Loucy (cell line): ENCODE measurements around the gene HMCN1.
A peak's percentile ranks its signal among the peaks of the same experiment; 100 is the strongest.

Experiments used
- H2AFZ ChIP-seq: fragments of 200-600 bp; sonication (generic); 2 replicates; pipeline ENCODE4 v1.6.0; 2016; ENCODE audit warnings: antibody characterized with exemption, mild to moderate bottlenecking, low read length, moderate library complexity
- H3F3A ChIP-seq: fragments of 200-600 bp; 2 replicates; pipeline ENCODE4 v1.6.0; 2016; ENCODE audit warnings: antibody characterized with exemption, low read depth, mild to moderate bottlenecking
- H3K27me3 ChIP-seq: fragments of 200-600 bp; sonication (generic); 2 replicates; pipeline ENCODE4 v1.6.1; 2014; ENCODE audit warnings: low read length, mild to moderate bottlenecking; ENCODE audit not compliant: insufficient read depth, poor library complexity, severe bottlenecking
- H3K36me3 ChIP-seq: fragments of 200-600 bp; sonication (generic); 2 replicates; pipeline ENCODE4 v1.6.1; 2016; ENCODE audit warnings: low read length; ENCODE audit not compliant: insufficient read depth
- H3K4me1 ChIP-seq: fragments of 200-600 bp; sonication (generic); 2 replicates; pipeline ENCODE4 v1.5.1; 2014; ENCODE audit warnings: low read length, mild to moderate bottlenecking; ENCODE audit not compliant: insufficient read depth, poor library complexity, severe bottlenecking
- H3K4me2 ChIP-seq: fragments of 200-600 bp; sonication (generic); 2 replicates; pipeline ENCODE4 v1.6.0; 2014; ENCODE audit warnings: antibody characterized with exemption, low read length, low read depth, mild to moderate bottlenecking; ENCODE audit not compliant: poor library complexity, severe bottlenecking
- H3K4me3 ChIP-seq: fragments of 200-600 bp; sonication (generic); 2 replicates; pipeline ENCODE4 v1.5.1; 2014; ENCODE audit warnings: low read length, mild to moderate bottlenecking, mixed read lengths; ENCODE audit not compliant: poor library complexity, severe bottlenecking
- H3K79me2 ChIP-seq: fragments of 200-600 bp; sonication (generic); 2 replicates; pipeline ENCODE4 v1.6.1; 2014; ENCODE audit warnings: low read length; ENCODE audit not compliant: insufficient read depth
- H3K9ac ChIP-seq: fragments of 200-600 bp; sonication (generic); 2 replicates; pipeline ENCODE4 v1.6.0; 2014; ENCODE audit warnings: mild to moderate bottlenecking, low read depth, low read length, moderate library complexity; ENCODE audit not compliant: poor library complexity, severe bottlenecking
- H3K9me2 ChIP-seq: fragments of 200-600 bp; sonication (generic); replicated peaks from 2 replicates; pipeline ENCODE4 v1.6.1; 2016; ENCODE audit warnings: low read depth, low read length, mixed read lengths
- H3K9me3 ChIP-seq: fragments of 200-600 bp; sonication (generic); 2 replicates; pipeline ENCODE4 v1.6.1; 2014; ENCODE audit warnings: mild to moderate bottlenecking, antibody characterized with exemption, low read length, low read depth; ENCODE audit not compliant: insufficient read depth
- H4K20me1 ChIP-seq: fragments of 200-600 bp; sonication (generic); 2 replicates; pipeline ENCODE4 v1.6.0; 2014; ENCODE audit warnings: antibody characterized with exemption, low read length, mild to moderate bottlenecking; ENCODE audit not compliant: insufficient read depth, poor library complexity, severe bottlenecking
- EZH2phosphoT487 ChIP-seq: fragments of 200-600 bp; IDR thresholded peaks from 2 replicates; pipeline ENCODE4 v1.6.1; 2018; ENCODE audit warnings: antibody characterized with exemption, mild to moderate bottlenecking, moderate library complexity, borderline replicate concordance
- TF ChIP-seq, protein P1 (sequence below): fragments of 200-600 bp; sonication (generic); conservative IDR thresholded peaks from 2 replicates; pipeline ENCODE4 v1.5.1; 2014; ENCODE audit warnings: mild to moderate bottlenecking, antibody characterized with exemption, low read length

HMCN1 gene

DNA sequence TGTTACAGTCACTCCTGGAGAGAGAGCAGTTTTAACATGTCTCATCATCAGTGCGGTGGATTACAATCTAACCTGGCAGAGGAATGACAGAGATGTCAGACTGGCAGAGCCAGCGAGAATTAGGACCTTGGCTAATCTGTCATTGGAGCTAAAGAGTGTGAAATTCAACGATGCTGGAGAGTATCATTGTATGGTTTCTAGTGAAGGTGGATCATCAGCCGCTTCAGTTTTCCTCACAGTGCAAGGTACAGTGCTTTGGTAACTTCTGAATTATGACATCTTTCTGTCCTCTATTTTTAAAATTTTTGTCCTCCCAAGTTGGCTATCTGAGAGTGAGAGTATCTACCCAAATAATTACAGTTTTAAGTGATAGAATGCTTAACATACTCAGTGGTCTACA is 199.4 kb downstream of the HMCN1 start:
- TF ChIP-seq, protein P1, sequence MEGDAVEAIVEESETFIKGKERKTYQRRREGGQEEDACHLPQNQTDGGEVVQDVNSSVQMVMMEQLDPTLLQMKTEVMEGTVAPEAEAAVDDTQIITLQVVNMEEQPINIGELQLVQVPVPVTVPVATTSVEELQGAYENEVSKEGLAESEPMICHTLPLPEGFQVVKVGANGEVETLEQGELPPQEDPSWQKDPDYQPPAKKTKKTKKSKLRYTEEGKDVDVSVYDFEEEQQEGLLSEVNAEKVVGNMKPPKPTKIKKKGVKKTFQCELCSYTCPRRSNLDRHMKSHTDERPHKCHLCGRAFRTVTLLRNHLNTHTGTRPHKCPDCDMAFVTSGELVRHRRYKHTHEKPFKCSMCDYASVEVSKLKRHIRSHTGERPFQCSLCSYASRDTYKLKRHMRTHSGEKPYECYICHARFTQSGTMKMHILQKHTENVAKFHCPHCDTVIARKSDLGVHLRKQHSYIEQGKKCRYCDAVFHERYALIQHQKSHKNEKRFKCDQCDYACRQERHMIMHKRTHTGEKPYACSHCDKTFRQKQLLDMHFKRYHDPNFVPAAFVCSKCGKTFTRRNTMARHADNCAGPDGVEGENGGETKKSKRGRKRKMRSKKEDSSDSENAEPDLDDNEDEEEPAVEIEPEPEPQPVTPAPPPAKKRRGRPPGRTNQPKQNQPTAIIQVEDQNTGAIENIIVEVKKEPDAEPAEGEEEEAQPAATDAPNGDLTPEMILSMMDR, result no peak
- TF ChIP-seq EZH2phosphoT487, result no peak
- Histone ChIP-seq H3K4me3 (no peak overlapping the region), H3K27me3 (no peaks in the 10 kb centered on the region), H3K9me2 (no peaks in the 10 kb centered on the region; the same call in 1 of the 2 replicates), H3K36me3 (no peaks in the 10 kb centered on the region), H3K9ac (no peak overlapping the region), H3K4me1 (no peaks in the 10 kb centered on the region), H3K79me2 (no peaks in the 10 kb centered on the region), H3K4me2 (no peak overlapping the region), H3K9me3 (no peaks in the 10 kb centered on the region), H3F3A (no peaks in the 10 kb centered on the region), H4K20me1 (no peaks in the 10 kb centered on the region), H2AFZ (no peak overlapping the region)

DNA sequence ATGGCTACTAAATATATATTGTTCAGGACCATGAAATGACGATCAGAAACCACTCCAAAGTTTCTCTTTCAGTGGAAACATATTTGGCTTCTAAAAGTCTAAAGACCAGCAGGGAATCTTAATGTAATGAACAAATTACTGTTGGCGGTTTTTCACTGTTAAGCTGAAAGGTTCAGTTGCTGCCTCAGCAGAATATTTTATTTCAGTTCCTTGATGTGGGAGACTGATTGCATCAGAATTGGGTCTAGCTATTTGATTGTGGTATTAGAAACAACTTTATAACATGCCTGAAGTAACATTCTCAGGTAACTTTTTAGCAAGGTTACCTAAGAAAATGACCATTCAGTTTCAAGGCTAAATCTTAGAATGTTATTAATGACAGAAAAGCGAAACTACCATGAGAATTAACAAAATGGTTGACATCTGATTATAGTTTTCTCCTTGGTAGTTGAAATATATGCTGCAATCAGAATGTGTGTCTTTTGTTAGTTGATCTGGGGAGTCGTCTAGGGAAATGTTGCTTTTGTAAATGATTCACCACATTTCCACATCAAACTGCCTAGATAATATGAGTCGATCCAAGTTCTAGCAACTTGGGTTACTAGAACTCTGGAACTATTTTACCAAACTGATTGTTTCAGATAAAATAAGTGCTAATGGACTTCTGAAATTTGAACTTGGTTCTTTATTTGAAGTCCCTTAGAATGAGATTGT is 200.4 kb downstream of the HMCN1 start:
- Histone ChIP-seq H3K4me3 (no peak overlapping the region), H3K4me2 (peak overlapping the region; percentile 10), H2AFZ (peak overlapping the region; percentile 65), H3K36me3 (no peaks in the 10 kb centered on the region), H3K27me3 (no peaks in the 10 kb centered on the region), H4K20me1 (no peaks in the 10 kb centered on the region), H3K9me2 (no peaks in the 10 kb centered on the region; the same call in 1 of the 2 replicates), H3F3A (no peaks in the 10 kb centered on the region), H3K79me2 (no peaks in the 10 kb centered on the region), H3K9me3 (no peaks in the 10 kb centered on the region), H3K4me1 (no peaks in the 10 kb centered on the region), H3K9ac (no peak overlapping the region)
- TF ChIP-seq EZH2phosphoT487, result no peak
- TF ChIP-seq, protein P1, result no peak

DNA sequence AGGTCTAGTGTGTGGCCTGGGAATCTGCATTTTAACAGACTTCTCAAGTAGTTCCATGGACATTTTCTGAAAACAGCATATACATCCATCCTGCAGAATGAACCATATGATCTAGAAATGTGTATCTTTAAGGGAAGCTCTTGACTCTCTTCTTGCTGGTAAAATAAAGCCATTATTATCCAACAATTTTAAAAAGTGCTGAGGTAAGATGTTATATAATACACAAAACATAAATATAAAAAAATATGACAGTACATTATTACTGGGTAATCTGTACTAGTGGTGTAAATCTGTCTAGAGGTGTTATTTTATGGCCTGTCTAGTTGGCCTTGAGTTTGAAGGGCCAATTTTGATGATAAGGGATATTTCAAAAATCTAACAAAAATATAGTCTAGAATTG is 201.2 kb downstream of the HMCN1 start:
- no peak overlapping the region for H2AFZ ChIP-seq
- no peaks in the 10 kb centered on the region; the same call in 1 of the 2 replicates for H3K9me2 ChIP-seq
- no peaks in the 10 kb centered on the region for H3K27me3 ChIP-seq
- no peak for TF ChIP-seq EZH2phosphoT487
- TF ChIP-seq, protein P1, result no peak
- no peaks in the 10 kb centered on the region for H3F3A ChIP-seq
- no peaks in the 10 kb centered on the region for H3K9me3 ChIP-seq
- no peaks in the 10 kb centered on the region for H3K79me2 ChIP-seq
- H3K4me2 ChIP-seq, result no peak overlapping the region
- H3K4me3 ChIP-seq, result no peak overlapping the region
- no peaks in the 10 kb centered on the region for H3K4me1 ChIP-seq
- H3K9ac ChIP-seq, result no peak overlapping the region
- no peaks in the 10 kb centered on the region for H4K20me1 ChIP-seq
- no peaks in the 10 kb centered on the region for H3K36me3 ChIP-seq
